HCT116 (cell line): ENCODE measurements around the gene RIMS1. TPM values are rescaled to one million over a fixed set of nuclear protein-coding genes. Genes with fewer than 3 reads are reported as not detected.

Source experiments
- ATAC-seq: fragments of 200-7000 bp; cut with Tn5 transposase; 2 replicates; pipeline ENCODE4 v1.9.1; 2020; ENCODE audit warnings: mild to moderate bottlenecking, moderate library complexity
- BruUV-seq: library from RNA; stranded (reverse); fragments of 400-500 nt; replicated peaks from 2 replicates; lab custom pipeline; 2021; lab: Mats Ljungman, UMichigan
- CTCF ChIA-PET: fragments of 300-600 bp; sonication (Branson Sonifier 250); formaldehyde crosslinking; loops from one replicate; lab custom pipeline; 2021; ENCODE audit warnings: antibody characterized with exemption; lab: Charles Lee
- POLR2A ChIA-PET: fragments of 300-600, 350-600 bp; sonication (Branson Sonifier 250); formaldehyde crosslinking; loops from one replicate; lab custom pipeline; 2021; ENCODE audit warnings: antibody characterized with exemption; lab: Charles Lee
- RAD21 ChIA-PET, 2 experiments: fragments of 300-600 bp; sonication (Branson Sonifier 250); formaldehyde crosslinking; loops; one replicate each; lab custom pipeline; 2023; ENCODE audit warnings: low total read pairs in 2 of 2; ENCODE audit not compliant: uncharacterized antibody in 2 of 2, unreplicated experiment in 2 of 2, low non-redundant PET in 1 of 2; lab: Charles Lee
- DNase-seq: peaks from one replicate; pipeline ENCODE4 v3.0.0-alpha.2; 2010; ENCODE audit warnings: low read depth, low spot score
- H2AFZ ChIP-seq: fragments of 200-600 bp; shearing (Covaris generic), sonication (generic); 2 replicates; pipeline ENCODE4 v1.6.1; 2017; ENCODE audit warnings: low read depth, mixed run types, mixed read lengths, antibody characterized with exemption, low read length; ENCODE audit not compliant: poor library complexity, severe bottlenecking
- H3K27ac ChIP-seq: 2 replicates; pipeline ENCODE4 v1.5.1; 2012; ENCODE audit warnings: low read depth, low read length
- H3K27me3 ChIP-seq: fragments of 200-600 bp; sonication (generic); 2 replicates; pipeline ENCODE4 v1.6.1; 2016; ENCODE audit warnings: mixed run types, low read length, mixed read lengths; ENCODE audit not compliant: insufficient read depth
- H3K36me3 ChIP-seq, 2 experiments: fragments of 200-500 bp in 1 of 2; fragments of 200-600 bp in 1 of 2; sonication (Bioruptor generic) in 1 of 2; sonication (generic) in 1 of 2; 2 replicates each; pipeline versions ENCODE4 v1.5.1 to v1.6.1; 2014 to 2016; ENCODE audit warnings: low read length in 2 of 2, inconsistent platforms in 1 of 2, mixed read lengths in 1 of 2, mixed run types in 1 of 2; ENCODE audit not compliant: insufficient read depth in 2 of 2, control insufficient read depth in 1 of 2
- H3K4me1 ChIP-seq, 2 experiments: fragments of 200-600 bp in 1 of 2; sonication (generic) in 1 of 2; 2 replicates each; pipeline versions ENCODE4 v1.5.1 to v1.6.1; 2012 to 2017; ENCODE audit warnings: low read length in 2 of 2, inconsistent platforms in 1 of 2, mild to moderate bottlenecking in 1 of 2, mixed read lengths in 1 of 2, mixed run types in 1 of 2, moderate library complexity in 1 of 2; ENCODE audit not compliant: insufficient read depth in 2 of 2, control insufficient read depth in 1 of 2
- H3K4me2 ChIP-seq: fragments of 200-600 bp; sonication (generic); 2 replicates; pipeline ENCODE4 v1.6.1; 2017; ENCODE audit warnings: mixed run types, low read length, mixed read lengths
- H3K4me3 ChIP-seq, 2 experiments: fragments of 200-600 bp in 1 of 2; sonication (generic) in 1 of 2; replicated peaks in 1 of 2; 2 replicates each; pipeline ENCODE4 v1.5.1; 2011 to 2016; ENCODE audit warnings: low read length in 2 of 2, control low read depth in 1 of 2, low read depth in 1 of 2, mild to moderate bottlenecking in 1 of 2, mixed read lengths in 1 of 2, mixed run types in 1 of 2
- H3K79me2 ChIP-seq: fragments of 200-600 bp; sonication (generic); 2 replicates; pipeline ENCODE4 v1.6.1; 2017; ENCODE audit warnings: mild to moderate bottlenecking, mixed run types, low read length, moderate library complexity, mixed read lengths; ENCODE audit not compliant: insufficient read depth
- H3K9ac ChIP-seq: fragments of 200-600 bp; sonication (generic); 2 replicates; pipeline ENCODE4 v1.6.1; 2016; ENCODE audit warnings: low read length, mixed read lengths
- H3K9me2 ChIP-seq: fragments of 200-600 bp; sonication (generic), shearing (Covaris generic); 2 replicates; pipeline ENCODE4 v1.6.1; 2017; ENCODE audit warnings: mixed run types, mild to moderate bottlenecking, moderate library complexity; ENCODE audit not compliant: insufficient read depth
- H3K9me3 ChIP-seq, 2 experiments: fragments of 200-500 bp in 1 of 2; fragments of 200-600 bp in 1 of 2; sonication (Bioruptor generic) in 1 of 2; sonication (generic) in 1 of 2; 2 replicates each; pipeline ENCODE4 v1.6.1; 2014 to 2017; ENCODE audit warnings: low read length in 2 of 2, mixed read lengths in 2 of 2, inconsistent platforms in 1 of 2, low read depth in 1 of 2, mild to moderate bottlenecking in 1 of 2, mixed run types in 1 of 2, moderate library complexity in 1 of 2; ENCODE audit not compliant: control insufficient read depth in 1 of 2, insufficient read depth in 1 of 2
- H4K20me1 ChIP-seq: fragments of 200-600 bp; sonication (generic), shearing (Covaris generic); 2 replicates; pipeline ENCODE4 v1.6.1; 2017; ENCODE audit warnings: mixed run types, mild to moderate bottlenecking, moderate library complexity; ENCODE audit not compliant: insufficient read depth
- SP1 ChIP-seq: IDR thresholded peaks from 2 replicates; pipeline ENCODE4 v1.6.1; 2012; ENCODE audit warnings: low read depth
- SRF ChIP-seq: IDR thresholded peaks from 2 replicates; pipeline ENCODE4 v1.6.1; 2012; ENCODE audit warnings: low read depth
- ZFX ChIP-seq: fragments of 450-650 bp; IDR thresholded peaks from 2 replicates; pipeline ENCODE4 v1.6.1; 2017
- intact Hi-C: fragments of 100-400 bp; cut with micrococcal nuclease; formaldehyde crosslinking; loops from 2 replicates; pipeline ENCODE4 v1.10.0; 2022
- total RNA-seq: library from RNA; stranded (reverse); gene quantifications from one replicate; pipeline ENCODE4 v1.2.1, GENCODE V29; 2021; ENCODE audit not compliant: unreplicated experiment
- TF ChIP-seq, protein P1 (sequence below), 3 experiments: fragments of 200-600 bp in 1 of 3; sonication (generic) in 1 of 3; IDR thresholded peaks in 2 of 3; conservative IDR thresholded peaks in 1 of 3; 2 replicates each; pipeline ENCODE4 v1.5.1; 2012 to 2017; ENCODE audit warnings: low read depth in 2 of 3, low read length in 2 of 3, antibody characterized with exemption in 1 of 3, borderline replicate concordance in 1 of 3, control low read depth in 1 of 3, mild to moderate bottlenecking in 1 of 3, mixed read lengths in 1 of 3, mixed run types in 1 of 3, moderate library complexity in 1 of 3; ENCODE audit not compliant: insufficient read depth in 1 of 3
- TF ChIP-seq, protein P2 (sequence below): IDR thresholded peaks from 2 replicates; pipeline ENCODE4 v1.6.1; 2012; ENCODE audit warnings: low read depth

Gene RIMS1
- total RNA-seq, 1 experiment from 2014 or later, result not detected

- no TSS peak for BruUV-seq
- H3K79me2 ChIP-seq, result no peaks in the 10 kb centered on the region
- H3K27me3 ChIP-seq, result no peaks in the 10 kb centered on the region
- no peaks in the 10 kb centered on the region for H3K9me2 ChIP-seq
- intact Hi-C loops, result no loop called here
- DNase-seq (no peak), ATAC-seq (no peak)
- no peaks in the 10 kb centered on the region for H3K9me3 ChIP-seq
- ChIA-PET RAD21 (no interaction called here), POLR2A (no interaction called here), CTCF (no interaction called here)
- TF ChIP-seq, protein P1, sequence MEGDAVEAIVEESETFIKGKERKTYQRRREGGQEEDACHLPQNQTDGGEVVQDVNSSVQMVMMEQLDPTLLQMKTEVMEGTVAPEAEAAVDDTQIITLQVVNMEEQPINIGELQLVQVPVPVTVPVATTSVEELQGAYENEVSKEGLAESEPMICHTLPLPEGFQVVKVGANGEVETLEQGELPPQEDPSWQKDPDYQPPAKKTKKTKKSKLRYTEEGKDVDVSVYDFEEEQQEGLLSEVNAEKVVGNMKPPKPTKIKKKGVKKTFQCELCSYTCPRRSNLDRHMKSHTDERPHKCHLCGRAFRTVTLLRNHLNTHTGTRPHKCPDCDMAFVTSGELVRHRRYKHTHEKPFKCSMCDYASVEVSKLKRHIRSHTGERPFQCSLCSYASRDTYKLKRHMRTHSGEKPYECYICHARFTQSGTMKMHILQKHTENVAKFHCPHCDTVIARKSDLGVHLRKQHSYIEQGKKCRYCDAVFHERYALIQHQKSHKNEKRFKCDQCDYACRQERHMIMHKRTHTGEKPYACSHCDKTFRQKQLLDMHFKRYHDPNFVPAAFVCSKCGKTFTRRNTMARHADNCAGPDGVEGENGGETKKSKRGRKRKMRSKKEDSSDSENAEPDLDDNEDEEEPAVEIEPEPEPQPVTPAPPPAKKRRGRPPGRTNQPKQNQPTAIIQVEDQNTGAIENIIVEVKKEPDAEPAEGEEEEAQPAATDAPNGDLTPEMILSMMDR (IDR thresholded peaks at IDR 0.05 in 2 of 3, conservative IDR thresholded peaks at IDR 0.05 in 1 of 3; ENCODE audit: borderline replicate concordance in 1 of 3, insufficient read depth in 1 of 3, low read depth in 2 of 3, low read length in 2 of 3), result no peak
- TF ChIP-seq SRF, result no peak
- no peak for TF ChIP-seq ZFX
- TF ChIP-seq, protein P2, sequence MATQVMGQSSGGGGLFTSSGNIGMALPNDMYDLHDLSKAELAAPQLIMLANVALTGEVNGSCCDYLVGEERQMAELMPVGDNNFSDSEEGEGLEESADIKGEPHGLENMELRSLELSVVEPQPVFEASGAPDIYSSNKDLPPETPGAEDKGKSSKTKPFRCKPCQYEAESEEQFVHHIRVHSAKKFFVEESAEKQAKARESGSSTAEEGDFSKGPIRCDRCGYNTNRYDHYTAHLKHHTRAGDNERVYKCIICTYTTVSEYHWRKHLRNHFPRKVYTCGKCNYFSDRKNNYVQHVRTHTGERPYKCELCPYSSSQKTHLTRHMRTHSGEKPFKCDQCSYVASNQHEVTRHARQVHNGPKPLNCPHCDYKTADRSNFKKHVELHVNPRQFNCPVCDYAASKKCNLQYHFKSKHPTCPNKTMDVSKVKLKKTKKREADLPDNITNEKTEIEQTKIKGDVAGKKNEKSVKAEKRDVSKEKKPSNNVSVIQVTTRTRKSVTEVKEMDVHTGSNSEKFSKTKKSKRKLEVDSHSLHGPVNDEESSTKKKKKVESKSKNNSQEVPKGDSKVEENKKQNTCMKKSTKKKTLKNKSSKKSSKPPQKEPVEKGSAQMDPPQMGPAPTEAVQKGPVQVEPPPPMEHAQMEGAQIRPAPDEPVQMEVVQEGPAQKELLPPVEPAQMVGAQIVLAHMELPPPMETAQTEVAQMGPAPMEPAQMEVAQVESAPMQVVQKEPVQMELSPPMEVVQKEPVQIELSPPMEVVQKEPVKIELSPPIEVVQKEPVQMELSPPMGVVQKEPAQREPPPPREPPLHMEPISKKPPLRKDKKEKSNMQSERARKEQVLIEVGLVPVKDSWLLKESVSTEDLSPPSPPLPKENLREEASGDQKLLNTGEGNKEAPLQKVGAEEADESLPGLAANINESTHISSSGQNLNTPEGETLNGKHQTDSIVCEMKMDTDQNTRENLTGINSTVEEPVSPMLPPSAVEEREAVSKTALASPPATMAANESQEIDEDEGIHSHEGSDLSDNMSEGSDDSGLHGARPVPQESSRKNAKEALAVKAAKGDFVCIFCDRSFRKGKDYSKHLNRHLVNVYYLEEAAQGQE, result no peak
- no peak for TF ChIP-seq SP1
- no peak overlapping the region for H3K27ac ChIP-seq
- no peaks in the 10 kb centered on the region; the same call in 1 of the 2 replicates for H4K20me1 ChIP-seq
- no peaks in the 10 kb centered on the region for H3K36me3 ChIP-seq
- no peak overlapping the region for H3K4me3 ChIP-seq
- H2AFZ ChIP-seq, result no peak overlapping the region
- H3K4me2 ChIP-seq, result no peak overlapping the region
- no peaks in the 10 kb centered on the region for H3K4me1 ChIP-seq
- no peak overlapping the region for H3K9ac ChIP-seq
These were observed 330.1 kb downstream of the RIMS1 start for GRCh38 chr6:72216222-72217068.
